OCI-LY3 (cell line): Measurements from ENCODE around the gene SCO2.
A peak's percentile ranks its signal among the peaks of the same experiment; 100 is the strongest.

ENCODE experiments used
- H2AFZ ChIP-seq: fragments of 200-600, 300-600 bp; shearing (Covaris generic); 2 replicates; pipeline ENCODE4 v1.6.0; 2014; ENCODE audit warnings: antibody characterized with exemption, low read depth, low read length
- H3K27ac ChIP-seq: fragments of 200-600, 300-600 bp; sonication (generic); 2 replicates; pipeline ENCODE4 v1.5.1; 2014; ENCODE audit warnings: mild to moderate bottlenecking, low read length, moderate library complexity, mixed read lengths
- H3K27me3 ChIP-seq: fragments of 200-600, 300-600 bp; sonication (generic); 2 replicates; pipeline ENCODE4 v1.6.1; 2014; ENCODE audit warnings: low read depth, low read length, mixed read lengths
- H3K36me3 ChIP-seq: fragments of 200-600, 300-600 bp; sonication (generic); replicated peaks from 2 replicates; pipeline ENCODE3; 2014; ENCODE audit warnings: low read depth, low read length, mixed read lengths
- H3K4me1 ChIP-seq: fragments of 300-600, 200-600 bp; sonication (generic); 2 replicates; pipeline ENCODE4 v1.6.1; 2014; ENCODE audit warnings: low read length, mixed read lengths
- H3K4me2 ChIP-seq: fragments of 200-600, 300-600 bp; sonication (generic); 2 replicates; pipeline ENCODE4 v1.6.1; 2014; ENCODE audit warnings: low read length, mixed read lengths
- H3K4me3 ChIP-seq: fragments of 300-600, 200-600 bp; sonication (generic); 2 replicates; pipeline ENCODE4 v1.5.1; 2014; ENCODE audit warnings: antibody characterized with exemption, mild to moderate bottlenecking, low read length, moderate library complexity
- H3K79me2 ChIP-seq: fragments of 300-600, 200-600 bp; shearing (Covaris generic); 2 replicates; pipeline ENCODE4 v1.6.1; 2014; ENCODE audit warnings: mild to moderate bottlenecking, low read length, mixed read lengths
- H3K9ac ChIP-seq: fragments of 300-600, 200-600 bp; shearing (Covaris generic); 2 replicates; pipeline ENCODE4 v1.6.0; 2014; ENCODE audit warnings: mild to moderate bottlenecking, low read length, moderate library complexity
- H3K9me3 ChIP-seq: fragments of 200-600, 300-600 bp; shearing (Covaris generic); 2 replicates; pipeline ENCODE4 v1.6.1; 2014; ENCODE audit warnings: low read length, mixed read lengths; ENCODE audit not compliant: insufficient read depth
- H4K20me1 ChIP-seq: fragments of 200-600, 300-600 bp; sonication (generic); 2 replicates; pipeline ENCODE4 v1.6.1; 2016; ENCODE audit warnings: low read length, mixed read lengths; ENCODE audit not compliant: insufficient read depth
- EZH2phosphoT487 ChIP-seq: fragments of 200-600 bp; shearing (Covaris generic); IDR thresholded peaks from 2 replicates; pipeline ENCODE4 v1.6.1; 2018; ENCODE audit warnings: antibody characterized with exemption, mixed run types, low read depth
- TF ChIP-seq, protein P1 (sequence below): fragments of 200-600, 300-600 bp; sonication (generic); IDR thresholded peaks from 2 replicates; pipeline ENCODE4 v1.5.1; 2014; ENCODE audit warnings: antibody characterized with exemption, low read length, low read depth

The SCO2 gene

DNA sequence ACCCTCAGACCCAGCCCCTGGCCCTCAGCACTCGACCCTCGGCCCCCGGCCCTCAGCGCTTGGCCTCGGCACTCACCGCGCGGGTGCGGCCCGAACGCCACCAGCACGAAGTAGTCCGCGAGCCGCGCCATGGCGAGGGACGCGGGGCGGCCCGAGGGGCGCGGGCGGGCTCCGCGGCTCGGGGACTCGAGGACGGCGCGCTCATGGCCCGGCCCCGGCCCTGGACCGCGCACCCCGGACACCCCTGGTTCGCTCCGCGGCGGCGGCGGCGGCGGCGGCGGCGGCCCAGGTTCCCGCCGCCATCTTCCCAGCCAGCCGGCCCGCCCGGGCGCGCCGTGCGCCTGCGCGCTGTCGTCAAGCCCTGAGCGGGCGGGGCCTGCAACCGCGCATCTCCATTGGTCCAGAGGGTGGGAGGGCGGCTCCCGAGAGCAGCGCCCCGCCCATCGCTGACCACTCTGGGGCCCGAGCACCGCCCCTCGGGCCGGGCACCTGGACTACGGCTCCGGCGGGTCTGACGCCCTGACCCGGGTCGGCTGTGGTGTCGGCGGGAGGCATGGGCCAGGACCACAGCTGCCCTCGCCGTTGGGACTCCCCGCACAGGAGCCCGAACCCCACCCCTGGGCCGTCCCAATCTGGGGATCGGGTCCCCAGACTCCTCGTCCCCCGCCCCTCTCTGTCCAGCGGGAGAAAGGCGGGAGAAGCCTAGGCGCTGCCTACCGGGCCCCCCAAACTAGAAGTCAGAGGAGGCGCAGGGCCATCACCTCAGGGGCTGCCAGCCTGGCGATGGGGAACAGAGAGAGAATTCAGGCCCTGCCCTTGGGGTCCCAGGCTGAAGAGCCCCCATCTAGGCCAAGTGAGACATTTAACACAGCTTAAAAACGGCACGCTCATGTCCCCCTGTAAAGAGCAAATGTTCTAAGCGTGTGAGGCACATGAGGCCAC is 50.4 kb downstream of the SCO2 start, which contains the start of gene SBF1:
TSS of gene SBF1 (minus strand) at position 326 of the 942 bp plus-strand sequence. CDS start at position 131, 195 bp downstream.
- Histone ChIP-seq H3K9me3 (no peaks in the 10 kb centered on the region), H2AFZ (peak within 1 kb of the TSS; percentile 83), H3K4me2 (peak within 1 kb of the TSS; percentile 94), H3K36me3 (no peaks in the 10 kb centered on the region), H3K9ac (peak within 1 kb of the TSS; percentile 80), H4K20me1 (peaks cover 18% of the 10 kb centered on the region), H3K27me3 (no peaks in the 10 kb centered on the region), H3K4me3 (peak within 1 kb of the TSS; percentile 97), H3K27ac (no peak within 1 kb of the TSS), H3K79me2 (peaks cover 41% of the 10 kb centered on the region), H3K4me1 (peaks cover 23% of the 10 kb centered on the region)
- TF ChIP-seq EZH2phosphoT487: no peak
- TF ChIP-seq, protein P1, sequence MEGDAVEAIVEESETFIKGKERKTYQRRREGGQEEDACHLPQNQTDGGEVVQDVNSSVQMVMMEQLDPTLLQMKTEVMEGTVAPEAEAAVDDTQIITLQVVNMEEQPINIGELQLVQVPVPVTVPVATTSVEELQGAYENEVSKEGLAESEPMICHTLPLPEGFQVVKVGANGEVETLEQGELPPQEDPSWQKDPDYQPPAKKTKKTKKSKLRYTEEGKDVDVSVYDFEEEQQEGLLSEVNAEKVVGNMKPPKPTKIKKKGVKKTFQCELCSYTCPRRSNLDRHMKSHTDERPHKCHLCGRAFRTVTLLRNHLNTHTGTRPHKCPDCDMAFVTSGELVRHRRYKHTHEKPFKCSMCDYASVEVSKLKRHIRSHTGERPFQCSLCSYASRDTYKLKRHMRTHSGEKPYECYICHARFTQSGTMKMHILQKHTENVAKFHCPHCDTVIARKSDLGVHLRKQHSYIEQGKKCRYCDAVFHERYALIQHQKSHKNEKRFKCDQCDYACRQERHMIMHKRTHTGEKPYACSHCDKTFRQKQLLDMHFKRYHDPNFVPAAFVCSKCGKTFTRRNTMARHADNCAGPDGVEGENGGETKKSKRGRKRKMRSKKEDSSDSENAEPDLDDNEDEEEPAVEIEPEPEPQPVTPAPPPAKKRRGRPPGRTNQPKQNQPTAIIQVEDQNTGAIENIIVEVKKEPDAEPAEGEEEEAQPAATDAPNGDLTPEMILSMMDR: no peak

DNA sequence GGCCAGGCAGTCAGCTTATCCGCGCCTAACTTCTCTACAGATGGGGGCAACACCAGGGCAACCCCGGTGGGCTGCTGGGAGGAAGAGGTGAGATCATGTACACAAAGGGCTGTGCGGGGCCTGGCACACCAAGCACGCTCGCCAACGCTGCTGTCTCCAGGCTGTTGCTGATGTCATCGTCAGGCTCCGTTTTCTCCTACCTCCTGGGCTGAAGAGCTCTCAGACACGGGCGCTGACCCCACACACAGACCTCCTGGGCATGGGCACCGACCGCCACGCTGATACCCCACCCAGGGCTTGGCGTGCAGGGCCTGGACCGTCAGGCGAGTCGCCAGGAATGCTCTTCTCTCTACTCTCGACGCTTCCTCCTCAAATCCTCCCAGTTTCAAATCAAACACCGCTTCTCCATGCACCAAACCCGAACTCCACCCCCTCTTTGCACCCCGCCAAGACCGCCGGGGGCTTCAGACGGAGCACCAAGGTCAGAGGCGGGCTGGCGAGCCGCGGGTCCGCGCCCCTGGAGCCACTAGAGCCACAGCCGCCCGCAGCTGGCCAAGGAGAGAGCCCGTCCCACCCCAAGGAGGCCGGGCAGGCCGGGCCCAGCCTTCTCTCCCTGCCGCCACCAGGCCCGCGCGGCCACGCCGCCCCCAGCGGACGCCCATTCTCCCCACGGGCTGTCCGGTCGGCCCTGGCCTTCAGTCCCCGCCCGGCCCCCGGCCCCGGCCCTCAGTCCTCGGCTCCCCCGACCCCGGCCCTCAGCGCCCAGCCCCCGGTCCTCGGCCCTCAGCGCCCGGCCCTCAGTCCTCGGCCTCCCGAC is 51.3 kb downstream of the SCO2 start:
- peaks cover 32% of the 10 kb centered on the region for H3K4me1 ChIP-seq
- peaks cover 25% of the 10 kb centered on the region for H4K20me1 ChIP-seq

More for the DNA sequence above, 51.3 kb downstream of the SCO2 start:
- Histone ChIP-seq H3K4me2 (peak overlapping the region; percentile 91), H3K9me3 (no peaks in the 10 kb centered on the region), H2AFZ (no peak overlapping the region), H3K4me3 (peak overlapping the region; percentile 96), H3K36me3 (no peaks in the 10 kb centered on the region), H3K79me2 (peaks cover 48% of the 10 kb centered on the region), H3K9ac (peak overlapping the region; percentile 67), H3K27ac (no peak overlapping the region), H3K27me3 (no peaks in the 10 kb centered on the region)
- TF ChIP-seq EZH2phosphoT487: no peak
- TF ChIP-seq, protein P1: no peak
